ENCODE results near the gene JSRP1.

The JSRP1 gene

DNA sequence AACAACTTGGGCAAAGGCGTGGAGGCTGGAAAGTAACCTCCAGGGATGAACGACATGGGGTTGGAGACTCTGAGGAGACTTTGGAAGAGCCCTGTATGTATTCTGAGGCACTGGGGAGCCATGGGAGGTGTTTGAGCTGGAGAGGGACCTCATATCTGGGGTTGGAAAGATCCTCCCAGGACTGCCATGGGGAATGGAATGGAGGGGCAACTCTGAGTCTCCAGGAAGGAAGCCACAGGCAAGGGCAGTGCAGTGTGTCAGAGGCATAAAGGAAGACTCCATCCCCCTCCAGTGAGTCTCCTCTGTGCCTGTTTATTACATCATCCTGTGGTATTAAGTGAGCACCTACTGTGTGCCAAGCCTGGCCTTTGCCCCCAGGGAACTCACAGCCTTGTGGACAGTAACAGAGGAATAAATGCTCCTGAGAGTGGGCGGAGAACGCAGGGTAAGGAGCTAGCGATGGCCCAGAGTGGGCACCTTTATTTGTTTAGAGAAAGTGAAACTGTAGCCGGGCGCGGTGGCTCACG is 18.0 kb upstream of the JSRP1 start (continued):
- TF ChIP-seq, protein P1, sequence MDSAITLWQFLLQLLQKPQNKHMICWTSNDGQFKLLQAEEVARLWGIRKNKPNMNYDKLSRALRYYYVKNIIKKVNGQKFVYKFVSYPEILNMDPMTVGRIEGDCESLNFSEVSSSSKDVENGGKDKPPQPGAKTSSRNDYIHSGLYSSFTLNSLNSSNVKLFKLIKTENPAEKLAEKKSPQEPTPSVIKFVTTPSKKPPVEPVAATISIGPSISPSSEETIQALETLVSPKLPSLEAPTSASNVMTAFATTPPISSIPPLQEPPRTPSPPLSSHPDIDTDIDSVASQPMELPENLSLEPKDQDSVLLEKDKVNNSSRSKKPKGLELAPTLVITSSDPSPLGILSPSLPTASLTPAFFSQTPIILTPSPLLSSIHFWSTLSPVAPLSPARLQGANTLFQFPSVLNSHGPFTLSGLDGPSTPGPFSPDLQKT (IDR thresholded peaks at IDR 0.05; ENCODE audit: borderline replicate concordance, low read depth, low read length): no peak
- TF ChIP-seq ZNF404 (tag by site-specific recombination; IDR thresholded peaks at IDR 0.05) (no peak), ZNF768 (tag by site-specific recombination; IDR thresholded peaks at IDR 0.05) (no peak), KLF7 (tag by site-specific recombination; IDR thresholded peaks at IDR 0.05; ENCODE audit: borderline replicate concordance) (0 out of 2 replicates have a peak, but pooled peaks have one; percentile 21), BCL11A (tag by site-specific recombination; IDR thresholded peaks at IDR 0.05; ENCODE audit: low read depth) (0 out of 2 replicates have a peak, but pooled peaks have one; percentile 21), ZNF19 (tag by site-specific recombination; IDR thresholded peaks at IDR 0.05; ENCODE audit: low read depth) (no peak), GLIS2 (tag by site-specific recombination; IDR thresholded peaks at IDR 0.05) (no peak), HOXA7 (CRISPR knock-in tag; IDR thresholded peaks at IDR 0.05; ENCODE audit: borderline replicate concordance) (no peak), ZEB2 (tag by site-specific recombination; IDR thresholded peaks at IDR 0.05) (no peak), EGR2 (tag by site-specific recombination; IDR thresholded peaks at IDR 0.05; ENCODE audit: low read depth) (0 out of 2 replicates have a peak, but pooled peaks have one; percentile 1), ZNF169 (tag by site-specific recombination; IDR thresholded peaks at IDR 0.05) (no peak), FEZF1 (tag by site-specific recombination; IDR thresholded peaks at IDR 0.05) (no peak), ZNF776 (tag by site-specific recombination; IDR thresholded peaks at IDR 0.05; ENCODE audit: borderline replicate concordance) (no peak), IKZF3 (tag by site-specific recombination; IDR thresholded peaks at IDR 0.05) (no peak), YY1 (tag by site-specific recombination; IDR thresholded peaks at IDR 0.05) (no peak), ZNF501 (tag by site-specific recombination; IDR thresholded peaks at IDR 0.05) (no peak), ZNF792 (tag by site-specific recombination; IDR thresholded peaks at IDR 0.05) (no peak), ZNF2 (tag by site-specific recombination; IDR thresholded peaks at IDR 0.05) (no peak), ZSCAN30 (tag by site-specific recombination; IDR thresholded peaks at IDR 0.05) (peak; percentile 42; the same call in 1 of the 2 replicates), ZNF311 (tag by site-specific recombination; IDR thresholded peaks at IDR 0.05; ENCODE audit: borderline replicate concordance) (no peak), ZNF830 (tag by site-specific recombination; IDR thresholded peaks at IDR 0.05; ENCODE audit: low read depth) (no peak), ZNF426 (tag by site-specific recombination; IDR thresholded peaks at IDR 0.05) (no peak), ZNF423 (tag by site-specific recombination; IDR thresholded peaks at IDR 0.05) (no peak)
- TF ChIP-seq, protein P2, sequence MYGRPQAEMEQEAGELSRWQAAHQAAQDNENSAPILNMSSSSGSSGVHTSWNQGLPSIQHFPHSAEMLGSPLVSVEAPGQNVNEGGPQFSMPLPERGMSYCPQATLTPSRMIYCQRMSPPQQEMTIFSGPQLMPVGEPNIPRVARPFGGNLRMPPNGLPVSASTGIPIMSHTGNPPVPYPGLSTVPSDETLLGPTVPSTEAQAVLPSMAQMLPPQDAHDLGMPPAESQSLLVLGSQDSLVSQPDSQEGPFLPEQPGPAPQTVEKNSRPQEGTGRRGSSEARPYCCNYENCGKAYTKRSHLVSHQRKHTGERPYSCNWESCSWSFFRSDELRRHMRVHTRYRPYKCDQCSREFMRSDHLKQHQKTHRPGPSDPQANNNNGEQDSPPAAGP (tag by site-specific recombination; IDR thresholded peaks at IDR 0.05): no peak
- TF ChIP-seq, protein P3, sequence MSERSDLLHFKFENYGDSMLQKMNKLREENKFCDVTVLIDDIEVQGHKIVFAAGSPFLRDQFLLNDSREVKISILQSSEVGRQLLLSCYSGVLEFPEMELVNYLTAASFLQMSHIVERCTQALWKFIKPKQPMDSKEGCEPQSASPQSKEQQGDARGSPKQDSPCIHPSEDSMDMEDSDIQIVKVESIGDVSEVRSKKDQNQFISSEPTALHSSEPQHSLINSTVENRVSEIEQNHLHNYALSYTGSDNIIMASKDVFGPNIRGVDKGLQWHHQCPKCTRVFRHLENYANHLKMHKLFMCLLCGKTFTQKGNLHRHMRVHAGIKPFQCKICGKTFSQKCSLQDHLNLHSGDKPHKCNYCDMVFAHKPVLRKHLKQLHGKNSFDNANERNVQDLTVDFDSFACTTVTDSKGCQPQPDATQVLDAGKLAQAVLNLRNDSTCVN (tag by site-specific recombination; optimal IDR thresholded peaks at IDR 0.05): no peak
- TF ChIP-seq, protein P4, sequence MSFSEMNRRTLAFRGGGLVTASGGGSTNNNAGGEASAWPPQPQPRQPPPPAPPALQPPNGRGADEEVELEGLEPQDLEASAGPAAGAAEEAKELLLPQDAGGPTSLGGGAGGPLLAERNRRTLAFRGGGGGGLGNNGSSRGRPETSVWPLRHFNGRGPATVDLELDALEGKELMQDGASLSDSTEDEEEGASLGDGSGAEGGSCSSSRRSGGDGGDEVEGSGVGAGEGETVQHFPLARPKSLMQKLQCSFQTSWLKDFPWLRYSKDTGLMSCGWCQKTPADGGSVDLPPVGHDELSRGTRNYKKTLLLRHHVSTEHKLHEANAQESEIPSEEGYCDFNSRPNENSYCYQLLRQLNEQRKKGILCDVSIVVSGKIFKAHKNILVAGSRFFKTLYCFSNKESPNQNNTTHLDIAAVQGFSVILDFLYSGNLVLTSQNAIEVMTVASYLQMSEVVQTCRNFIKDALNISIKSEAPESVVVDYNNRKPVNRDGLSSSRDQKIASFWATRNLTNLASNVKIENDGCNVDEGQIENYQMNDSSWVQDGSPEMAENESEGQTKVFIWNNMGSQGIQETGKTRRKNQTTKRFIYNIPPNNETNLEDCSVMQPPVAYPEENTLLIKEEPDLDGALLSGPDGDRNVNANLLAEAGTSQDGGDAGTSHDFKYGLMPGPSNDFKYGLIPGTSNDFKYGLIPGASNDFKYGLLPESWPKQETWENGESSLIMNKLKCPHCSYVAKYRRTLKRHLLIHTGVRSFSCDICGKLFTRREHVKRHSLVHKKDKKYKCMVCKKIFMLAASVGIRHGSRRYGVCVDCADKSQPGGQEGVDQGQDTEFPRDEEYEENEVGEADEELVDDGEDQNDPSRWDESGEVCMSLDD (tag by site-specific recombination; IDR thresholded peaks at IDR 0.05): no peak
- TF ChIP-seq, protein P5, sequence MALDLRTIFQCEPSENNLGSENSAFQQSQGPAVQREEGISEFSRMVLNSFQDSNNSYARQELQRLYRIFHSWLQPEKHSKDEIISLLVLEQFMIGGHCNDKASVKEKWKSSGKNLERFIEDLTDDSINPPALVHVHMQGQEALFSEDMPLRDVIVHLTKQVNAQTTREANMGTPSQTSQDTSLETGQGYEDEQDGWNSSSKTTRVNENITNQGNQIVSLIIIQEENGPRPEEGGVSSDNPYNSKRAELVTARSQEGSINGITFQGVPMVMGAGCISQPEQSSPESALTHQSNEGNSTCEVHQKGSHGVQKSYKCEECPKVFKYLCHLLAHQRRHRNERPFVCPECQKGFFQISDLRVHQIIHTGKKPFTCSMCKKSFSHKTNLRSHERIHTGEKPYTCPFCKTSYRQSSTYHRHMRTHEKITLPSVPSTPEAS (tag by site-specific recombination; IDR thresholded peaks at IDR 0.05): no peak
- TF ChIP-seq, protein P6, sequence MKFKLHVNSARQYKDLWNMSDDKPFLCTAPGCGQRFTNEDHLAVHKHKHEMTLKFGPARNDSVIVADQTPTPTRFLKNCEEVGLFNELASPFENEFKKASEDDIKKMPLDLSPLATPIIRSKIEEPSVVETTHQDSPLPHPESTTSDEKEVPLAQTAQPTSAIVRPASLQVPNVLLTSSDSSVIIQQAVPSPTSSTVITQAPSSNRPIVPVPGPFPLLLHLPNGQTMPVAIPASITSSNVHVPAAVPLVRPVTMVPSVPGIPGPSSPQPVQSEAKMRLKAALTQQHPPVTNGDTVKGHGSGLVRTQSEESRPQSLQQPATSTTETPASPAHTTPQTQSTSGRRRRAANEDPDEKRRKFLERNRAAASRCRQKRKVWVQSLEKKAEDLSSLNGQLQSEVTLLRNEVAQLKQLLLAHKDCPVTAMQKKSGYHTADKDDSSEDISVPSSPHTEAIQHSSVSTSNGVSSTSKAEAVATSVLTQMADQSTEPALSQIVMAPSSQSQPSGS (tag by site-specific recombination; IDR thresholded peaks at IDR 0.05; ENCODE audit: low read depth): no peak
- TF ChIP-seq, protein P7, sequence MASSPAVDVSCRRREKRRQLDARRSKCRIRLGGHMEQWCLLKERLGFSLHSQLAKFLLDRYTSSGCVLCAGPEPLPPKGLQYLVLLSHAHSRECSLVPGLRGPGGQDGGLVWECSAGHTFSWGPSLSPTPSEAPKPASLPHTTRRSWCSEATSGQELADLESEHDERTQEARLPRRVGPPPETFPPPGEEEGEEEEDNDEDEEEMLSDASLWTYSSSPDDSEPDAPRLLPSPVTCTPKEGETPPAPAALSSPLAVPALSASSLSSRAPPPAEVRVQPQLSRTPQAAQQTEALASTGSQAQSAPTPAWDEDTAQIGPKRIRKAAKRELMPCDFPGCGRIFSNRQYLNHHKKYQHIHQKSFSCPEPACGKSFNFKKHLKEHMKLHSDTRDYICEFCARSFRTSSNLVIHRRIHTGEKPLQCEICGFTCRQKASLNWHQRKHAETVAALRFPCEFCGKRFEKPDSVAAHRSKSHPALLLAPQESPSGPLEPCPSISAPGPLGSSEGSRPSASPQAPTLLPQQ (tag by site-specific recombination; IDR thresholded peaks at IDR 0.05): no peak

Measured in HEK293 (cell line).